Gastroesophageal sphincter (tissue), 4 donors: ENCODE measurements around the gene CDH13. TPM values are rescaled to one million over a fixed set of nuclear protein-coding genes. Genes with fewer than 3 reads are reported as not detected.

Source experiments
- ATAC-seq: fragments of 150-250 bp; one replicate; pipeline ENCODE4 v1.9.1; 2016; ENCODE audit warnings: mild to moderate bottlenecking, moderate library complexity
- H3K27ac ChIP-seq, 4 donors: fragments of 200-600 bp; sonication (generic) in 3 of 4; 1 replicate in 3 of 4; 2 replicates in 1 of 4; pipeline ENCODE4 v1.5.1; 2016 to 2019
- H3K27me3 ChIP-seq: fragments of 200-600 bp; sonication (generic); one replicate; pipeline ENCODE4 v1.5.1; 2019
- H3K36me3 ChIP-seq, 2 donors: fragments of 200-600 bp; sonication (generic); one replicate each; pipeline ENCODE4 v1.5.1; 2019; ENCODE audit warnings: control low read depth in 1 of 2
- H3K4me1 ChIP-seq, 3 donors: fragments of 200-600 bp; sonication (generic); 1 replicate in 2 of 3; 2 replicates in 1 of 3; pipeline ENCODE4 v1.5.1; 2016 to 2019; ENCODE audit warnings: control low read depth in 2 of 3
- H3K4me3 ChIP-seq, 2 donors: fragments of 200-600 bp; sonication (generic); one replicate each; pipeline ENCODE4 v1.5.1; 2019; ENCODE audit warnings: mild to moderate bottlenecking in 1 of 2, moderate library complexity in 1 of 2
- H3K9me3 ChIP-seq, 3 donors: fragments of 200-600 bp; sonication (generic); one replicate each; pipeline ENCODE4 v1.5.1; 2017 to 2019; ENCODE audit warnings: control low read depth in 2 of 3
- CTCF ChIP-seq, 4 experiments: fragments of 200-600 bp in 2 of 4; fragments of 450-650 bp in 2 of 4; sonication (generic) in 1 of 4; IDR thresholded peaks; one replicate each; pipeline ENCODE4 v1.5.1; 2017 to 2019; ENCODE audit warnings: antibody characterized with exemption in 4 of 4, mild to moderate bottlenecking in 2 of 4, moderate library complexity in 2 of 4
- EP300 ChIP-seq: sonication (generic); formaldehyde crosslinking; IDR thresholded peaks from one replicate; pipeline ENCODE4 v1.6.1; 2017; ENCODE audit warnings: antibody characterized with exemption, mild to moderate bottlenecking
- POLR2A ChIP-seq, 2 donors: fragments of 450-650 bp; IDR thresholded peaks; one replicate each; pipeline ENCODE4 v1.6.1; 2017; ENCODE audit warnings: antibody characterized with exemption in 2 of 2, mild to moderate bottlenecking in 2 of 2, moderate library complexity in 1 of 2
- POLR2AphosphoS5 ChIP-seq: sonication (generic); formaldehyde crosslinking; IDR thresholded peaks from one replicate; pipeline ENCODE4 v1.6.1; 2017; ENCODE audit warnings: antibody characterized with exemption
- WGBS, 2 donors: methylation state at CpG; one replicate each; pipeline ENCODE4 v1.1.5; 2018; ENCODE audit warnings: low coverage in 1 of 2; 5-methylcytosine and 5-hydroxymethylcytosine counted together
- total RNA-seq, 4 donors: library from RNA; depleted of rRNA; stranded (reverse); fragments of >200 nt; gene quantifications; one replicate each; pipeline ENCODE4 v1.1.0, GENCODE V29; 2016

CDH13 gene
- total RNA-seq, 4 donors from 2014 or later: 4.2 to 22.3 (median 11.4) TPM

GRCh38 chr16:83171396-83171795, 544.6 kb downstream of the CDH13 start:
- Histone ChIP-seq H3K27ac (no peak overlapping the region), H3K4me1 (no peaks in the 10 kb centered on the region), H3K36me3 (no peaks in the 10 kb centered on the region), H3K27me3 (no peaks in the 10 kb centered on the region), H3K9me3 (no peaks in the 10 kb centered on the region), H3K4me3 (no peak overlapping the region)
- 44 to 53% methylated on average over 2 to 3 of the region's 3 CpGs for WGBS, 2 donors
- no peak for TF ChIP-seq EP300
- TF ChIP-seq POLR2A (IDR thresholded peaks at IDR 0.05): no peak
- TF ChIP-seq POLR2AphosphoS5: no peak
- TF ChIP-seq CTCF (IDR thresholded peaks at IDR 0.05): no peak
- no peak for ATAC-seq

GRCh38 chr16:83174671-83175070, 547.9 kb downstream of the CDH13 start:
- TF ChIP-seq POLR2A (IDR thresholded peaks at IDR 0.05): no peak
- no peak for TF ChIP-seq POLR2AphosphoS5
- no peak for TF ChIP-seq EP300
- TF ChIP-seq CTCF (IDR thresholded peaks at IDR 0.05): no peak
- ATAC-seq: no peak
- Histone ChIP-seq H3K36me3 (no peaks in the 10 kb centered on the region), H3K4me3 (no peak overlapping the region), H3K27me3 (no peaks in the 10 kb centered on the region), H3K4me1 (no peaks in the 10 kb centered on the region), H3K27ac (no peak overlapping the region), H3K9me3 (no peaks in the 10 kb centered on the region)

- Histone ChIP-seq H3K4me1 (no peaks in the 10 kb centered on the region), H3K36me3 (no peaks in the 10 kb centered on the region), H3K4me3 (no peak overlapping the region), H3K9me3 (no peaks in the 10 kb centered on the region), H3K27me3 (peaks cover 5% of the 10 kb centered on the region), H3K27ac (no peak overlapping the region)
- TF ChIP-seq EP300: no peak
- no peak for TF ChIP-seq CTCF (IDR thresholded peaks at IDR 0.05)
- no peak for TF ChIP-seq POLR2AphosphoS5
- TF ChIP-seq POLR2A (IDR thresholded peaks at IDR 0.05): no peak
- WGBS, 2 donors: 83 to 93% methylated on average over 2 to 4 of the region's 4 CpGs
- no peak for ATAC-seq
These were observed 550.0 kb downstream of the CDH13 start for GRCh38 chr16:83176802-83177201.

- no peaks in the 10 kb centered on the region for H3K4me1 ChIP-seq
- no peak overlapping the region for H3K4me3 ChIP-seq
- H3K27ac ChIP-seq: no peak overlapping the region
- ATAC-seq: no peak
- peaks cover 5% of the 10 kb centered on the region for H3K27me3 ChIP-seq
- no peaks in the 10 kb centered on the region for H3K9me3 ChIP-seq
- no peak for TF ChIP-seq CTCF (IDR thresholded peaks at IDR 0.05)
- TF ChIP-seq EP300: no peak
- no peak for TF ChIP-seq POLR2AphosphoS5
- no peak for TF ChIP-seq POLR2A (IDR thresholded peaks at IDR 0.05)
- WGBS, 2 donors: 98 to 100% methylated on average over 1 to 6 of the region's 6 CpGs
- H3K36me3 ChIP-seq: no peaks in the 10 kb centered on the region
These were observed 559.1 kb downstream of the CDH13 start for GRCh38 chr16:83185902-83186301.

- TF ChIP-seq CTCF (IDR thresholded peaks at IDR 0.05): no peak
- no peak for TF ChIP-seq POLR2AphosphoS5
- no peak for TF ChIP-seq POLR2A (IDR thresholded peaks at IDR 0.05)
- no peak for TF ChIP-seq EP300
- WGBS, 2 donors: 33 to 51% methylated on average over 1 to 3 of the region's 3 CpGs
- Histone ChIP-seq H3K27me3 (peaks cover 6% of the 10 kb centered on the region), H3K36me3 (no peaks in the 10 kb centered on the region), H3K27ac (no peak overlapping the region), H3K4me3 (no peak overlapping the region), H3K4me1 (no peaks in the 10 kb centered on the region), H3K9me3 (no peaks in the 10 kb centered on the region)
- ATAC-seq: no peak
These were observed 560.6 kb downstream of the CDH13 start for GRCh38 chr16:83187405-83187804.
